GM06990 (cell line): Measurements from ENCODE around the gene MRPL36.

Experiments
- DNase-seq: peaks from one replicate; pipeline ENCODE4 v3.0.0-alpha.2; 2011; ENCODE audit not compliant: insufficient read length; ENCODE audit errors: extremely low read depth
- H3K27me3 ChIP-seq: replicated peaks from 2 replicates; pipeline ENCODE4 v1.6.0; 2011; ENCODE audit warnings: low read length; ENCODE audit not compliant: control insufficient read depth, insufficient read depth
- H3K36me3 ChIP-seq: 2 replicates; pipeline ENCODE4 v1.5.1; 2011; ENCODE audit warnings: low read length; ENCODE audit not compliant: control insufficient read depth, insufficient read depth
- H3K4me3 ChIP-seq: replicated peaks from 2 replicates; pipeline ENCODE4 v1.5.1; 2011; ENCODE audit warnings: low read depth, mild to moderate bottlenecking, control low read depth, low read length
- CTCF ChIP-seq: IDR thresholded peaks from 2 replicates; pipeline ENCODE4 v1.5.1; 2011; ENCODE audit warnings: low read length, control low read depth, mild to moderate bottlenecking, inconsistent platforms; ENCODE audit not compliant: insufficient read depth, poor library complexity, severe bottlenecking

Gene MRPL36

GRCh38 chr5:1814183-1815020, 14.8 kb upstream of the MRPL36 start:
- no peak for DNase-seq
- peaks cover 31% of the 10 kb centered on the region for H3K36me3 ChIP-seq
- H3K4me3 ChIP-seq: no peak overlapping the region
- no peaks in the 10 kb centered on the region for H3K27me3 ChIP-seq
- no peak for TF ChIP-seq CTCF

- no peak for TF ChIP-seq CTCF
- no peak overlapping the region for H3K4me3 ChIP-seq
- H3K27me3 ChIP-seq: no peaks in the 10 kb centered on the region
- peaks cover 40% of the 10 kb centered on the region for H3K36me3 ChIP-seq
- DNase-seq: no peak
These were observed 11.0 kb upstream of the MRPL36 start for GRCh38 chr5:1810581-1811101.

- H3K4me3 ChIP-seq: no peak overlapping the region
- no peak for TF ChIP-seq CTCF
- peaks cover 41% of the 10 kb centered on the region for H3K36me3 ChIP-seq
- no peaks in the 10 kb centered on the region for H3K27me3 ChIP-seq
- no peak for DNase-seq
These were observed 9.9 kb upstream of the MRPL36 start for GRCh38 chr5:1809416-1810035.

- no peak overlapping the region for H3K4me3 ChIP-seq
- peaks cover 42% of the 10 kb centered on the region for H3K36me3 ChIP-seq
- no peak for TF ChIP-seq CTCF
- H3K27me3 ChIP-seq: no peaks in the 10 kb centered on the region
- DNase-seq: no peak
These were observed 8.8 kb upstream of the MRPL36 start for GRCh38 chr5:1808439-1808838.

- peaks cover 43% of the 10 kb centered on the region for H3K36me3 ChIP-seq
- no peaks in the 10 kb centered on the region for H3K27me3 ChIP-seq
- DNase-seq: no peak
- TF ChIP-seq CTCF: no peak
- H3K4me3 ChIP-seq: no peak overlapping the region
These were observed 8.0 kb upstream of the MRPL36 start for GRCh38 chr5:1807451-1808185.
